ENCODE measurements around the gene GJC2.

DNA sequence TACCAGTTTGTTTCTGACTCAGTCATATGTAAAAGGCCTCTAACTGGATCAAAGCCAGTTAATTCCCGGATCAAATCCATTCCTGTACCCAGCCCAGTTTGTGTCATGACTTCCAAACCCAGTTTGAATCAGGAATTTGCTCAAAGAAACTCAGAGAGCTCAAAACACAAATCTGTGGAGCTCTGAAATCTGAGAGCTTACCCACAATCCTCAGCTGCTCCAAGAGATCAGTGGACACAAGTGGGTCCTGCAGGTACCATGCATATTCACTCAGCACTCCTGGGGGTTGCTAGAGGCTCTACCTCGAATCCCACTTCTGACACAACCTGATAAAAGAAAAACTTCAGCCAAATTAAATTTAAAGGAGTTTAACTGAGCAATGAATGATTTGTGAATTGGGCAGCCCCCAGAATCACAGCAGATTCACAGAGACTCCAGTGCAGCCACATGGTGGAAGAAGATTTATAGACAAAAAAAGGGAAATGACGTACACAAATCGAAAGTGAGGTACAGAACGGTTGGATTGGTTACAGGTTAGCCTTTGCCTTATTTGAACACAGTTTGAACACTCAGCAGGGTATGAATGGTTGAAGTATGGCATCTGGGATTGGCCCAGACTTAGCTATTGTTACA, 28.8 kb upstream of the GJC2 start:
- no peak for TF ChIP-seq GABPA (IDR thresholded peaks at IDR 0.05; ENCODE audit: low read depth)
- TF ChIP-seq CTCF (IDR thresholded peaks at IDR 0.05; ENCODE audit: insufficient read depth, low read length): no peak

All from HL-60 (cell line).